ENCODE results near the gene LCA5. TPM values are rescaled to one million over a fixed set of nuclear protein-coding genes. Genes with fewer than 3 reads are reported as not detected.

The LCA5 gene
- total RNA-seq, 1 experiment from 2014 or later: 0.73 TPM

GRCh38 chr6:79513111-79513510 lies 24.1 kb downstream of the LCA5 start:
- H3K27me3 ChIP-seq (ENCODE audit: low read length): no peaks in the 10 kb centered on the region
- no peak overlapping the region for H3K9ac ChIP-seq (ENCODE audit: low read length)
- no peaks in the 10 kb centered on the region for H3K9me2 ChIP-seq (replicated peaks; ENCODE audit: low read length)
- ChIA-PET POLR2A (ENCODE audit: unreplicated experiment) (no interaction called here), CTCF (interaction anchor here (0.7 kb wide), 1 partner anchor 32 kb away, joined by 3 read pairs; no protein-coding TSS in a partner anchor)
- intact Hi-C loops (cut with micrococcal nuclease): no loop called here
- no peaks in the 10 kb centered on the region for H3K4me1 ChIP-seq (ENCODE audit: insufficient read depth, low read length)
- no peaks in the 10 kb centered on the region for H3K36me3 ChIP-seq (ENCODE audit: low read depth, low read length)
- ATAC-seq (no peak), DNase-seq (no peak)
- no peak overlapping the region for H3K4me2 ChIP-seq (ENCODE audit: low read length)
- BruUV-seq (replicated peaks): no TSS peak
- no peaks in the 10 kb centered on the region for H4K20me1 ChIP-seq (ENCODE audit: low read length)
- no peak overlapping the region for H3K27ac ChIP-seq (ENCODE audit: low read length)
- no peak for TF ChIP-seq EZH2 (IDR thresholded peaks at IDR 0.05; ENCODE audit: low read length, unreplicated experiment)
- no peak for TF ChIP-seq EZH2phosphoT487 (IDR thresholded peaks at IDR 0.05; ENCODE audit: borderline replicate concordance, low read length)
- TF ChIP-seq CTCF (conservative IDR thresholded peaks at IDR 0.05; ENCODE audit: low read depth, low read length): no peak
- H3F3A ChIP-seq (ENCODE audit: low read length, unreplicated experiment): no peaks in the 10 kb centered on the region
- no peak overlapping the region for H3K4me3 ChIP-seq (ENCODE audit: low read length)
- H3K9me3 ChIP-seq (ENCODE audit: low read length): no peaks in the 10 kb centered on the region
- H3K79me2 ChIP-seq (ENCODE audit: low read length): no peaks in the 10 kb centered on the region
- H2AFZ ChIP-seq (ENCODE audit: low read length): no peak overlapping the region

DNA sequence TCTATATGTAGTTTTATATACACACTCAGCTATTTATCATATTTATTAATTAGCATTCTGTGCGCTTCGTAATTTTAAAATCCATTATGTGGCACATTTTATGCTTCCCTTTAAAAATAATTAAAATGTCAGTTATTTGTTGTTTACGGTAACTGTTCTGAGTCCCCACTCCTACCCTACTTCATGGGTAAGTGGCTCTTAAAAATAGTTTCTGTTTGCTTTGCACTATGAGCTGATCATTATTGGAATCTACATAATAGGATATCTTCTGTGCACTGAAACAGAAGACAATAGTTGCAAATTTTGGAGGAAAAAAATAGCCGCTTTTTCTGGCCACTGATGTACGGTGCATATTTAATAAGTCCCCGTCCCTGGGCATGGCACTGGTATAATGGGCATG lies 25.2 kb downstream of the LCA5 start:
- ChIA-PET POLR2A (ENCODE audit: unreplicated experiment) (no interaction called here), CTCF (no interaction called here)
- H3K4me1 ChIP-seq (ENCODE audit: insufficient read depth, low read length): no peaks in the 10 kb centered on the region
- ATAC-seq (no peak), DNase-seq (no peak)
- no peaks in the 10 kb centered on the region for H3K9me2 ChIP-seq (replicated peaks; ENCODE audit: low read length)
- TF ChIP-seq EZH2 (IDR thresholded peaks at IDR 0.05; ENCODE audit: low read length, unreplicated experiment) (no peak), CTCF (conservative IDR thresholded peaks at IDR 0.05; ENCODE audit: low read depth, low read length) (no peak), EZH2phosphoT487 (IDR thresholded peaks at IDR 0.05; ENCODE audit: borderline replicate concordance, low read length) (no peak)
- H3K36me3 ChIP-seq (ENCODE audit: low read depth, low read length): no peaks in the 10 kb centered on the region
- intact Hi-C loops (cut with micrococcal nuclease): no loop called here
- no peaks in the 10 kb centered on the region for H3K9me3 ChIP-seq (ENCODE audit: low read length)
- H3K79me2 ChIP-seq (ENCODE audit: low read length): no peaks in the 10 kb centered on the region
- BruUV-seq (replicated peaks): no TSS peak
- no peak overlapping the region for H3K9ac ChIP-seq (ENCODE audit: low read length)
- no peaks in the 10 kb centered on the region for H3F3A ChIP-seq (ENCODE audit: low read length, unreplicated experiment)
- no peak overlapping the region for H3K4me2 ChIP-seq (ENCODE audit: low read length)
- no peak overlapping the region for H2AFZ ChIP-seq (ENCODE audit: low read length)
- H3K27ac ChIP-seq (ENCODE audit: low read length): no peak overlapping the region
- H3K27me3 ChIP-seq (ENCODE audit: low read length): no peaks in the 10 kb centered on the region
- H4K20me1 ChIP-seq (ENCODE audit: low read length): no peaks in the 10 kb centered on the region
- H3K4me3 ChIP-seq (ENCODE audit: low read length): no peak overlapping the region

DNA sequence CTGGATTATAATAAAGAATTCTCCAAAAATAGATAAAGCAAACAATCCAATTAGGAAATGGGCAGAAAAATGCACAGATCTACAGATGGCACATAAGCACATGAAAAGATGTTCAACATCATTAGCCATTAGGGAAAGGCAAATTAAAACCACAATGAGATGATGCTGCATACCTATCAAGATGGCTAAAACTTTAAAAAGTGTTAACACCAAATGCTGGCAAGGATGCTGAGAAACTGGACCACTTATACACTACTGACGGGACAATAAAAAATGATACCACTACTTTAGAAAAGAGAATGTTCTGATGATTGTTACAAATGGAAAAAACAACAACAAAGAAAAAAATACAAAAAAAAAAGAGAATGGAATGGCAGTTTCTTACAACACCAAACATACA lies 26.5 kb downstream of the LCA5 start:
- TF ChIP-seq EZH2phosphoT487 (IDR thresholded peaks at IDR 0.05; ENCODE audit: borderline replicate concordance, low read length): no peak
- TF ChIP-seq EZH2 (IDR thresholded peaks at IDR 0.05; ENCODE audit: low read length, unreplicated experiment): no peak
- TF ChIP-seq CTCF (conservative IDR thresholded peaks at IDR 0.05; ENCODE audit: low read depth, low read length): no peak
- BruUV-seq (replicated peaks): no TSS peak
- no peak overlapping the region for H3K9ac ChIP-seq (ENCODE audit: low read length)
- H3K4me2 ChIP-seq (ENCODE audit: low read length): no peak overlapping the region
- intact Hi-C loops (cut with micrococcal nuclease): no loop called here
- H3K9me2 ChIP-seq (replicated peaks; ENCODE audit: low read length): no peaks in the 10 kb centered on the region
- no peak for ATAC-seq
- H3F3A ChIP-seq (ENCODE audit: low read length, unreplicated experiment): no peaks in the 10 kb centered on the region
- POLR2A ChIA-PET (ENCODE audit: unreplicated experiment): no interaction called here
- H3K79me2 ChIP-seq (ENCODE audit: low read length): no peaks in the 10 kb centered on the region
- H4K20me1 ChIP-seq (ENCODE audit: low read length): no peaks in the 10 kb centered on the region
- CTCF ChIA-PET: no interaction called here
- no peak overlapping the region for H3K4me3 ChIP-seq (ENCODE audit: low read length)
- no peaks in the 10 kb centered on the region for H3K27me3 ChIP-seq (ENCODE audit: low read length)
- H3K36me3 ChIP-seq (ENCODE audit: low read depth, low read length): no peaks in the 10 kb centered on the region
- peaks cover 9% of the 10 kb centered on the region for H3K4me1 ChIP-seq (ENCODE audit: insufficient read depth, low read length)
- DNase-seq: no peak
- H3K9me3 ChIP-seq (ENCODE audit: low read length): no peaks in the 10 kb centered on the region
- H3K27ac ChIP-seq (ENCODE audit: low read length): no peak overlapping the region
- H2AFZ ChIP-seq (ENCODE audit: low read length): no peak overlapping the region
